Measurements from ENCODE around the gene CAP1. TPM values are rescaled to one million over a fixed set of nuclear protein-coding genes. Genes with fewer than 3 reads are reported as not detected.
"Not testable (repeated sequence)": the region's sequence is repeated elsewhere in the genome, so short reads cannot be mapped to it uniquely, and the experiment has no call there.

The CAP1 gene
- total and polyA plus RNA-seq, 9 donors = 75.3 to 110 (median 81.7) TPM

GRCh38 chr1:40029608-40030007 is 10.9 kb upstream of the CAP1 start:
- H3K27ac ChIP-seq (ENCODE audit: low read length) = no peak overlapping the region
- H3K9me3 ChIP-seq (replicated peaks; ENCODE audit: control insufficient read depth, low read depth, low read length) = peaks cover 2% of the 10 kb centered on the region
- H3K4me3 ChIP-seq (ENCODE audit: low read length) = no peak overlapping the region
- H3K27me3 ChIP-seq (ENCODE audit: control insufficient read depth, insufficient read depth, low read length) = no peaks in the 10 kb centered on the region
- no peak for DNase-seq
- H3K36me3 ChIP-seq (ENCODE audit: control insufficient read depth, insufficient read depth, low read length) = no peaks in the 10 kb centered on the region
- H3K4me1 ChIP-seq (ENCODE audit: control insufficient read depth, insufficient read depth, low read length) = no peaks in the 10 kb centered on the region
- 64% methylated on average over 3 of the region's 3 CpGs for WGBS (ENCODE audit: insufficient coverage)

- WGBS (ENCODE audit: insufficient coverage) = no CpG with 5 or more reads among the region's 3 CpGs
- Histone ChIP-seq H3K27me3 (ENCODE audit: control insufficient read depth, insufficient read depth, low read length) (no peaks in the 10 kb centered on the region), H3K27ac (ENCODE audit: low read length) (no peak overlapping the region), H3K4me3 (ENCODE audit: low read length) (no peak overlapping the region), H3K4me1 (ENCODE audit: control insufficient read depth, insufficient read depth, low read length) (peaks cover 3% of the 10 kb centered on the region), H3K9me3 (replicated peaks; ENCODE audit: control insufficient read depth, low read depth, low read length) (peaks cover 2% of the 10 kb centered on the region), H3K36me3 (ENCODE audit: control insufficient read depth, insufficient read depth, low read length) (no peaks in the 10 kb centered on the region)
- no peak for DNase-seq
These were observed 9.9 kb upstream of the CAP1 start for GRCh38 chr1:40030528-40031135.

- DNase-seq = peak; percentile 66
These were observed 8.2 kb upstream of the CAP1 start for GRCh38 chr1:40032240-40032891.

GRCh38 chr1:40034869-40035268 is 5.7 kb upstream of the CAP1 start:
- H3K4me1 ChIP-seq (ENCODE audit: control insufficient read depth, insufficient read depth, low read length) = peaks cover 30% of the 10 kb centered on the region
- WGBS (ENCODE audit: insufficient coverage) = 0% methylated on average over 1 of the region's 2 CpGs

More at GRCh38 chr1:40032240-40032891, 8.2 kb upstream of the CAP1 start:
- peaks cover 16% of the 10 kb centered on the region for H3K4me1 ChIP-seq (ENCODE audit: control insufficient read depth, insufficient read depth, low read length)
- WGBS (ENCODE audit: insufficient coverage) = 30% methylated on average over 2 of the region's 4 CpGs
- H3K36me3 ChIP-seq (ENCODE audit: control insufficient read depth, insufficient read depth, low read length) = no peaks in the 10 kb centered on the region
- no peak overlapping the region for H3K4me3 ChIP-seq (ENCODE audit: low read length)
- no peaks in the 10 kb centered on the region for H3K9me3 ChIP-seq (replicated peaks; ENCODE audit: control insufficient read depth, low read depth, low read length)
- no peak overlapping the region for H3K27ac ChIP-seq (ENCODE audit: low read length)
- H3K27me3 ChIP-seq (ENCODE audit: control insufficient read depth, insufficient read depth, low read length) = no peaks in the 10 kb centered on the region

GRCh38 chr1:40036574-40036973 is 4.0 kb upstream of the CAP1 start:
- peaks cover 35% of the 10 kb centered on the region for H3K4me1 ChIP-seq (ENCODE audit: control insufficient read depth, insufficient read depth, low read length)
- DNase-seq = peak; percentile 84

More at GRCh38 chr1:40034869-40035268, 5.7 kb upstream of the CAP1 start:
- H3K27me3 ChIP-seq (ENCODE audit: control insufficient read depth, insufficient read depth, low read length) = no peaks in the 10 kb centered on the region
- H3K4me3 ChIP-seq (ENCODE audit: low read length) = no peak overlapping the region
- DNase-seq = peak; percentile 41
- H3K36me3 ChIP-seq (ENCODE audit: control insufficient read depth, insufficient read depth, low read length) = no peaks in the 10 kb centered on the region
- H3K27ac ChIP-seq (ENCODE audit: low read length) = no peak overlapping the region
- no peaks in the 10 kb centered on the region for H3K9me3 ChIP-seq (replicated peaks; ENCODE audit: control insufficient read depth, low read depth, low read length)

GRCh38 chr1:40037254-40037653 is 3.3 kb upstream of the CAP1 start:
- H3K36me3 ChIP-seq (ENCODE audit: control insufficient read depth, insufficient read depth, low read length); H3K27me3 ChIP-seq (ENCODE audit: control insufficient read depth, insufficient read depth, low read length); H3K4me3 ChIP-seq (ENCODE audit: low read length); H3K9me3 ChIP-seq (replicated peaks; ENCODE audit: control insufficient read depth, low read depth, low read length); DNase-seq: not testable (repeated sequence)
- 93% methylated on average over 7 of the region's 8 CpGs for WGBS (ENCODE audit: insufficient coverage)
- peaks cover 40% of the 10 kb centered on the region for H3K4me1 ChIP-seq (ENCODE audit: control insufficient read depth, insufficient read depth, low read length)
- peak overlapping the region; percentile 74 for H3K27ac ChIP-seq (ENCODE audit: low read length)

More at GRCh38 chr1:40036574-40036973, 4.0 kb upstream of the CAP1 start:
- 6% methylated on average over 3 of the region's 4 CpGs for WGBS (ENCODE audit: insufficient coverage)
- H3K27me3 ChIP-seq (ENCODE audit: control insufficient read depth, insufficient read depth, low read length) = no peaks in the 10 kb centered on the region
- no peak overlapping the region for H3K4me3 ChIP-seq (ENCODE audit: low read length)
- peak overlapping the region; percentile 74 for H3K27ac ChIP-seq (ENCODE audit: low read length)
- H3K9me3 ChIP-seq (replicated peaks; ENCODE audit: control insufficient read depth, low read depth, low read length) = no peaks in the 10 kb centered on the region
- no peaks in the 10 kb centered on the region for H3K36me3 ChIP-seq (ENCODE audit: control insufficient read depth, insufficient read depth, low read length)

GRCh38 chr1:40038697-40039096 is 1.8 kb upstream of the CAP1 start:
- Histone ChIP-seq H3K4me3 (ENCODE audit: low read length) (no peak overlapping the region), H3K27me3 (ENCODE audit: control insufficient read depth, insufficient read depth, low read length) (no peaks in the 10 kb centered on the region), H3K9me3 (replicated peaks; ENCODE audit: control insufficient read depth, low read depth, low read length) (no peaks in the 10 kb centered on the region), H3K36me3 (ENCODE audit: control insufficient read depth, insufficient read depth, low read length) (peaks cover 11% of the 10 kb centered on the region), H3K27ac (ENCODE audit: low read length) (peak overlapping the region; percentile 99), H3K4me1 (ENCODE audit: control insufficient read depth, insufficient read depth, low read length) (peaks cover 43% of the 10 kb centered on the region)
- WGBS (ENCODE audit: insufficient coverage) = no CpG with 5 or more reads among the region's 3 CpGs
- DNase-seq = peak; percentile 14

GRCh38 chr1:40039245-40039756 is 1.2 kb upstream of the CAP1 start:
- Histone ChIP-seq H3K4me3 (ENCODE audit: low read length) (peak overlapping the region; percentile 80), H3K9me3 (replicated peaks; ENCODE audit: control insufficient read depth, low read depth, low read length) (no peaks in the 10 kb centered on the region), H3K4me1 (ENCODE audit: control insufficient read depth, insufficient read depth, low read length) (peaks cover 43% of the 10 kb centered on the region), H3K27me3 (ENCODE audit: control insufficient read depth, insufficient read depth, low read length) (no peaks in the 10 kb centered on the region), H3K36me3 (ENCODE audit: control insufficient read depth, insufficient read depth, low read length) (peaks cover 11% of the 10 kb centered on the region), H3K27ac (ENCODE audit: low read length) (peak overlapping the region; percentile 99)
- WGBS (ENCODE audit: insufficient coverage) = under 1% methylated on average over 10 of the region's 10 CpGs
- DNase-seq = peak; percentile 83

GRCh38 chr1:40039757-40040510 is 595 bp upstream of the CAP1 start:
- Histone ChIP-seq H3K36me3 (ENCODE audit: control insufficient read depth, insufficient read depth, low read length) (peaks cover 11% of the 10 kb centered on the region), H3K4me3 (ENCODE audit: low read length) (peak overlapping the region; percentile 80), H3K9me3 (replicated peaks; ENCODE audit: control insufficient read depth, low read depth, low read length) (no peaks in the 10 kb centered on the region), H3K4me1 (ENCODE audit: control insufficient read depth, insufficient read depth, low read length) (peaks cover 43% of the 10 kb centered on the region), H3K27me3 (ENCODE audit: control insufficient read depth, insufficient read depth, low read length) (no peaks in the 10 kb centered on the region), H3K27ac (ENCODE audit: low read length) (peak overlapping the region; percentile 99)
- DNase-seq = peak; percentile 93
- WGBS (ENCODE audit: insufficient coverage) = 0% methylated on average over 47 of the region's 52 CpGs

GRCh38 chr1:40041466-40041838 is 923 bp downstream of the CAP1 start:
- Histone ChIP-seq H3K9me3 (replicated peaks; ENCODE audit: control insufficient read depth, low read depth, low read length) (no peaks in the 10 kb centered on the region), H3K4me1 (ENCODE audit: control insufficient read depth, insufficient read depth, low read length) (peaks cover 33% of the 10 kb centered on the region), H3K27ac (ENCODE audit: low read length) (peak overlapping the region; percentile 92), H3K36me3 (ENCODE audit: control insufficient read depth, insufficient read depth, low read length) (peaks cover 11% of the 10 kb centered on the region), H3K4me3 (ENCODE audit: low read length) (peak overlapping the region; percentile 99), H3K27me3 (ENCODE audit: control insufficient read depth, insufficient read depth, low read length) (no peaks in the 10 kb centered on the region)
- no peak for DNase-seq
- 15% methylated on average over 5 of the region's 5 CpGs for WGBS (ENCODE audit: insufficient coverage)

Measured in muscle of leg (tissue), 11 donors.